ENCODE results near the gene DNAJA3. TPM values are rescaled to one million over a fixed set of nuclear protein-coding genes. Genes with fewer than 3 reads are reported as not detected.

Gene DNAJA3
- total and polyA plus RNA-seq, 12 donors = 29.0 to 76.7 (median 71.4) TPM

DNA sequence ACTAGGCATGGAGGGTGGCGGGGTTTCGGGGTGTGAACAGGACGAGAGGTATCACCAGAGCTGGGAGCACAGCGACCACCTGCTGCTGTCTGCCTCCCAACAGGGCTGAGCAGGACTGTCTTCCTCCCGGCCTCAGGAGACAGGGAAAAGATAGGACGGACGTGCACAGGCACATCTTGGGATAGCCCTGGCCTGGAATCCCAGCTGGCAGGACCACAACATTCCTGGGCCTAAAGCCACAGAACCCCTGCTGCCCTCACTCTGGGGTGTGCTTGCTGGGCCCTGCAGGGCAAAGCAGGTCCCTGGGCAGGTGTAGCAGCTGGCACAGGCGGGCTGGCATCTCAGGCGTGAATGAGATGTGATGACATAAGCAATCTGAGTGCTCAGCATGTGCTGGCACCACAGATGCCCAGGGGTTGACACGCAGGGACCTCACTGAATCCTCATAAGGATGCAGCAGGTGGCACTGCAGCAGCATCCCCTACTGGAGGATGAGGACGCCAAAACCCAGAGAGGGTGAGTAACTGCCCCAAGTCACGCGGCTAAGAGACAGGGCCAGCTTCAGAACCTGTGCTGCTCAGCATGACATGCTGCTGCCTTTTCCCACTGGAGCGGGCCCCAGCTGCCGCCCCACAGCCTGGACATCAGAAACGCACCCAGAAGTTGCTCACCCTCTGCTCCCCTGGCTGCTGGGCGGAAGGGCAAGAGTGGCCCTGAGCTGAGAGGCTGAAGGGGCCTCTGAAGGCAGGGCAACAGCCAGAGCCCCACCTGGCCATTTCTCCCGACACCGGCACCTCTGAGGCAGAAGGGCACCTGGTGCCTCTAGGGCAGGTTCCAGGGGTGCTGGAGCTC lies 16.4 kb upstream of the DNAJA3 start:
- H3K9me3 ChIP-seq = no peaks in the 10 kb centered on the region
- no peak overlapping the region for H3K4me3 ChIP-seq
- DNase-seq (no peak), ATAC-seq (peak in 4 of 8 donors; percentile 2 to 12 (median 8))
- H3K27me3 ChIP-seq = no peaks in the 10 kb centered on the region
- peak overlapping the region in 3 of 10 donors; percentile 16 to 40 (median 17) for H3K27ac ChIP-seq
- H3K4me1 ChIP-seq = peaks cover 7 to 54% (median 33%) of the 10 kb centered on the region in 9 donors
- 80% methylated on average over 19 of the region's 19 CpGs for WGBS, 2 donors
- intact Hi-C loops (cut with DNase I) = loop anchor here (10.0 kb wide), 3 partner anchors 115 to 205 kb away; no protein-coding TSS in a partner anchor
- TF ChIP-seq, protein P1, sequence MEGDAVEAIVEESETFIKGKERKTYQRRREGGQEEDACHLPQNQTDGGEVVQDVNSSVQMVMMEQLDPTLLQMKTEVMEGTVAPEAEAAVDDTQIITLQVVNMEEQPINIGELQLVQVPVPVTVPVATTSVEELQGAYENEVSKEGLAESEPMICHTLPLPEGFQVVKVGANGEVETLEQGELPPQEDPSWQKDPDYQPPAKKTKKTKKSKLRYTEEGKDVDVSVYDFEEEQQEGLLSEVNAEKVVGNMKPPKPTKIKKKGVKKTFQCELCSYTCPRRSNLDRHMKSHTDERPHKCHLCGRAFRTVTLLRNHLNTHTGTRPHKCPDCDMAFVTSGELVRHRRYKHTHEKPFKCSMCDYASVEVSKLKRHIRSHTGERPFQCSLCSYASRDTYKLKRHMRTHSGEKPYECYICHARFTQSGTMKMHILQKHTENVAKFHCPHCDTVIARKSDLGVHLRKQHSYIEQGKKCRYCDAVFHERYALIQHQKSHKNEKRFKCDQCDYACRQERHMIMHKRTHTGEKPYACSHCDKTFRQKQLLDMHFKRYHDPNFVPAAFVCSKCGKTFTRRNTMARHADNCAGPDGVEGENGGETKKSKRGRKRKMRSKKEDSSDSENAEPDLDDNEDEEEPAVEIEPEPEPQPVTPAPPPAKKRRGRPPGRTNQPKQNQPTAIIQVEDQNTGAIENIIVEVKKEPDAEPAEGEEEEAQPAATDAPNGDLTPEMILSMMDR (IDR thresholded peaks at IDR 0.05) = peak in 2 of 9 donors; percentile 12 to 22
- H3K36me3 ChIP-seq = peaks cover 0 to 90% (median 14%) of the 10 kb centered on the region in 9 donors

DNA sequence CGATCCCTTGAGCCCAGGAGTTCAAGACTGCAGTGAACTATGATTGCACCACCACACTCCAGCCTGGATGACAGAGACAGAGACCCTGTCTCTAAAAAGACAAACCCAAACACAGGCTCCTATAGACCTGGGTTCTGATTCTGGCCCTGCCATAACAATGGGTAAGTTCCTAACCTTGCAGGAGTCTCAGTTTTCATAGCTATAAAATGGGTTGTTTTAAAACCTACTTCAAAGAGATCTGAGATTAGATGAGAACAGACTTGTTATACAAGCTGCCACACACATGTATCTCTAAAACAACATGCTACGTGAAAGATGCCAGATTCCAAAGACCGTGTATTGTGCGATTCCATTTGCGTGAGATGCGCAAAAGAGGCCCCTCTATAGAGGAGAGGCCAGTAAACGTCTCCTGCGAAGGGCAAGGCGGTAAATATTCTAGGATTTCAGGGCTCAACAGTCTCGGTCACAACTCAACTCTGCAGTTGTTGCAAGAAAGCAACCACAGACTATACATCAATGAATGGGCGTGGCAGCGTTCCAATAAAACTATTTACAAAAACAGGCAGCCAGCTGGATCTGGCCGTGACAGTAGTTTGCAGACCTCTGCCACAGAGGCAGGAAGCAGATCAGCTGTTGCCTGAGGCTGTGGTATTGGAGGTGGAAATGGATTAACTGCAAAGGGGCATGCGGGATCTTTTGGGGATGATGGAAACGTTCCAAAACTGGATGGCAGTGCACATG lies 15.2 kb upstream of the DNAJA3 start:
- H3K9me3 ChIP-seq = no peaks in the 10 kb centered on the region
- DNase-seq (no peak), ATAC-seq (peak in 3 of 8 donors; percentile 1 to 18 (median 9))
- peak overlapping the region in 3 of 10 donors; percentile 2 to 26 (median 22) for H3K27ac ChIP-seq
- no peak overlapping the region for H3K4me3 ChIP-seq
- 72 to 77% methylated on average over 15 of the region's 15 CpGs for WGBS, 2 donors
- peaks cover 0 to 78% (median 11%) of the 10 kb centered on the region in 9 donors for H3K36me3 ChIP-seq
- intact Hi-C loops (cut with DNase I) = no loop called here
- H3K4me1 ChIP-seq = peaks cover 13 to 66% (median 45%) of the 10 kb centered on the region in 9 donors
- TF ChIP-seq, protein P1 (IDR thresholded peaks at IDR 0.05) = no peak
- H3K27me3 ChIP-seq = no peaks in the 10 kb centered on the region

- Histone ChIP-seq H3K4me3 (no peak overlapping the region), H3K9me3 (no peaks in the 10 kb centered on the region), H3K4me1 (peaks cover 13 to 71% (median 49%) of the 10 kb centered on the region in 9 donors), H3K27me3 (no peaks in the 10 kb centered on the region), H3K36me3 (peaks cover 0 to 67% (median 6%) of the 10 kb centered on the region in 9 donors), H3K27ac (peak overlapping the region in 5 of 10 donors; percentile 22 to 55 (median 39))
- peak; percentile 62 to 76 for DNase-seq
- WGBS, 2 donors = 60 to 73% methylated on average over 16 of the region's 16 CpGs
- peak; percentile 37 to 59 (median 44) for ATAC-seq
- TF ChIP-seq, protein P1 (IDR thresholded peaks at IDR 0.05) = no peak
- intact Hi-C loops (cut with DNase I) = no loop called here
These were observed 14.0 kb upstream of the DNAJA3 start for GRCh38 chr16:4411684-4412083.

DNA sequence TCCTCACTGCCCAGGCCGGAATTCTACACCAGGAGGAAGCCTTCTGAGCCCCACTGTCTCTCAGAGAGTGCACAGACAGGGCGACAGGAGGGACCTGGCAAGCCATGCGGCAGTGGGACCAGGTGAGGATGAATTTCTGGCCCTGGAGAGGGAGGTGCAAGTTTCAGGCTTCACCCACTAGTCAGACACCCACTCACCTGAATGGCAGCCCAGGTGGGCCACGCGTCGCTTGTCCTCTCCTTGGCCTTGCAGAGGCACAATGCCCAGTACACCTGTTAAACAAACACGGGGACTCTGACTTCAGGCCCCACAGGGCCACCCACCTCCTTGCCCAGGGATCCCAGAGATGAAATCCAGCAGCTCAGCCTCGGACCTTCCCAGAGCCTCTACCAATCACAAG lies 13.5 kb upstream of the DNAJA3 start:
- H3K27ac ChIP-seq = peak overlapping the region in 5 of 10 donors; percentile 22 to 55 (median 39)
- ATAC-seq (no peak), DNase-seq (no peak)
- intact Hi-C loops (cut with DNase I) = no loop called here
- H3K9me3 ChIP-seq = no peaks in the 10 kb centered on the region
- no peak overlapping the region for H3K4me3 ChIP-seq
- TF ChIP-seq, protein P1 (IDR thresholded peaks at IDR 0.05) = no peak
- peaks cover 13 to 76% (median 54%) of the 10 kb centered on the region in 9 donors for H3K4me1 ChIP-seq
- no peaks in the 10 kb centered on the region for H3K27me3 ChIP-seq
- 86 to 92% methylated on average over 8 of the region's 8 CpGs for WGBS, 2 donors
- peaks cover 0 to 62% (median 6%) of the 10 kb centered on the region in 9 donors for H3K36me3 ChIP-seq

All from heart right ventricle (tissue), 16 donors.